HG02588 (cell line): Measurements from ENCODE around the gene TRIM43.
"Not testable (repeated sequence)": the region's sequence is repeated elsewhere in the genome, so short reads cannot be mapped to it uniquely, and the experiment has no call there.

Experiments
- ATAC-seq: cut with Tn5 transposase; IDR thresholded peaks from one replicate; pipeline ENCODE4 v1.9.1; 2021; ENCODE audit warnings: mild to moderate bottlenecking, moderate library complexity; ENCODE audit not compliant: unreplicated experiment

TRIM43 gene

GRCh38 chr2:95591701-95592100 lies at the start of gene TRIM43:
Gene TRIM43, plus strand, starts transcription at chr2:95592001. Its CDS starts 2,023 bp downstream, at chr2:95594024.
- not testable (repeated sequence) for ATAC-seq

GRCh38 chr2:95551055-95551568 lies 40.7 kb upstream of the TRIM43 start:
- ATAC-seq = no peak

GRCh38 chr2:95552911-95553310 lies 38.9 kb upstream of the TRIM43 start:
- no peak for ATAC-seq

- no peak for ATAC-seq
Observed at GRCh38 chr2:95569170-95569569, 22.6 kb upstream of the TRIM43 start.

GRCh38 chr2:95573866-95574265 lies 17.9 kb upstream of the TRIM43 start:
- ATAC-seq = no peak

- ATAC-seq = no peak
Observed at GRCh38 chr2:95574506-95574905, 17.3 kb upstream of the TRIM43 start.

GRCh38 chr2:95575857-95576256 lies 15.9 kb upstream of the TRIM43 start:
- ATAC-seq = no peak

GRCh38 chr2:95578539-95578938 lies 13.3 kb upstream of the TRIM43 start:
- no peak for ATAC-seq

- ATAC-seq = not testable (repeated sequence)
Observed at GRCh38 chr2:95583545-95583944, 8.3 kb upstream of the TRIM43 start.

- ATAC-seq = not testable (repeated sequence)
Observed at GRCh38 chr2:95584321-95584720, 7.5 kb upstream of the TRIM43 start.

GRCh38 chr2:95589777-95590536 lies 1.8 kb upstream of the TRIM43 start:
- not testable (repeated sequence) for ATAC-seq

- ATAC-seq = not testable (repeated sequence)
Observed at GRCh38 chr2:95592973-95593372, 1.2 kb downstream of the TRIM43 start.

- not testable (repeated sequence) for ATAC-seq
Observed at GRCh38 chr2:95595012-95595411, 3.2 kb downstream of the TRIM43 start.

- not testable (repeated sequence) for ATAC-seq
Observed at GRCh38 chr2:95601301-95601700, 9.5 kb downstream of the TRIM43 start.

GRCh38 chr2:95602146-95602545 lies 10.3 kb downstream of the TRIM43 start:
- not testable (repeated sequence) for ATAC-seq

GRCh38 chr2:95608356-95608755 lies 16.6 kb downstream of the TRIM43 start:
- not testable (repeated sequence) for ATAC-seq

- ATAC-seq = not testable (repeated sequence)
Observed at GRCh38 chr2:95609764-95610163, 18.0 kb downstream of the TRIM43 start.

GRCh38 chr2:95613048-95613447 lies 21.2 kb downstream of the TRIM43 start:
- not testable (repeated sequence) for ATAC-seq

GRCh38 chr2:95622728-95623127 lies 30.9 kb downstream of the TRIM43 start:
- not testable (repeated sequence) for ATAC-seq

- not testable (repeated sequence) for ATAC-seq
Observed at GRCh38 chr2:95630987-95631386, 39.2 kb downstream of the TRIM43 start.

- not testable (repeated sequence) for ATAC-seq
Observed at GRCh38 chr2:95633626-95634259, 41.9 kb downstream of the TRIM43 start.
